ENCODE measurements around the gene TLCD3A. TPM values are rescaled to one million over a fixed set of nuclear protein-coding genes. Genes with fewer than 3 reads are reported as not detected.

Gene TLCD3A
- total RNA-seq, 1 donor from 2014 or later, result 14.5 TPM

DNA sequence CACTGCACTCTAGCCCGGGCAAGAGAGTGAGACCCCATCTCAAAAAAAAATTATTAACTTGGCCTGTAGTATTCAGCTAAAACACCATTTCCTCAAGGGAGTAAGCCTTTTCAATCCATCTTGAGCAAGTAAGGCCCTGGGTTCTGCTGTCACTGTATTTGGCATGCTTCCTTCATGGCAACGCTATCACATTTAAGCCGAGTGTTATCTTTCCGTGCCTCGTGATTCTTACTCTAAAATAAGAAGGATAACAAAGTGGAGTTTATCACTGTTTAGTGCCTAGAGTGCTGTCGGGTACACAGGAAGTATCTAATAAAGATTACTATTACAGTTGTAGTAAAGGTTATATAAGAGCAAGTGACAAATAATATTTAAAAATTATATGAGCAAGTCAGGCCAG is 26.5 kb upstream of the TLCD3A start:
- no peak for DNase-seq (ENCODE audit: low read depth in 2 of 2)

GRCh38 chr17:708132-708531 is 24.3 kb upstream of the TLCD3A start:
- no peak for DNase-seq (ENCODE audit: low read depth in 2 of 2)

- DNase-seq (ENCODE audit: low read depth in 2 of 2), result no peak
Observed at GRCh38 chr17:718075-718474, 14.3 kb upstream of the TLCD3A start.

DNA sequence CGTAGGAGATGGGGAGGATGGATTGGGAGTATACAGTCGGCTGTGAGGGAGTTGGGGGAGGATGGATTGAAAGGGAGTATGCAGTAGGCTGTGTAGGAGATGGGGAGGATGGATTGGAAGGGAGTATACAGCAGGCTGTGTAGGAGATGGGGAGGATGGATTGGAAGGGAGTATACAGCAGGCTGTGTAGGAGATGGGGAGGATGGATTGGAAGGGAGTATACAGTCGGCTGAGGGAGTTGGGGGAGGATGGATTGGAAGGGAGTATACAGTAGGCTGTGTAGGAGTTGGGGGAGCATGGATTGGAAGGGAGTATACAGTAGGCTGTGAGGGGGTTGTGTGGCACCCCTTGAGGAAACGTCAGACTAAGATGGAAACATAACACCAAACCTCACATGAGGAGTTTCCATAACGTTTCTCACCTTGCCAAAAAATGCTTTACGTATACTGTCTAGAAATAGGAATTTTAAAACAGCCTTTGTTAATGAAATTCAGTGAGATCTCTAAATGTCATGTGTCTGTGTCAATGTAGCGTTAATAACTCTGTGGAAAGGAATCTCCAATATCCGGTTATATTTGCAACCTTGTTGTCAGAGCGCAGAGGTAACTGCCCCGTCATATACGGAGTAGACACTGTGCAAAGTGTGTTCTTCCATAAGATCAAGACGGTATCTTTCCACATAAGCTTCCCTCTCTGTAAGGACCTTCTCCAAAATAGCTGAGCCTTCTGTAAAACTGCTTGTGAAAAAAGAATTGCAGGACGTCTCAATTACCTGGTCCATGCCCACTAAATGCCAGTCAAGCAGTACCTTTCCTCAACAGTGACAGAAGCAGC is 11.5 kb upstream of the TLCD3A start:
- DNase-seq (ENCODE audit: low read depth in 2 of 2), result no peak

DNA sequence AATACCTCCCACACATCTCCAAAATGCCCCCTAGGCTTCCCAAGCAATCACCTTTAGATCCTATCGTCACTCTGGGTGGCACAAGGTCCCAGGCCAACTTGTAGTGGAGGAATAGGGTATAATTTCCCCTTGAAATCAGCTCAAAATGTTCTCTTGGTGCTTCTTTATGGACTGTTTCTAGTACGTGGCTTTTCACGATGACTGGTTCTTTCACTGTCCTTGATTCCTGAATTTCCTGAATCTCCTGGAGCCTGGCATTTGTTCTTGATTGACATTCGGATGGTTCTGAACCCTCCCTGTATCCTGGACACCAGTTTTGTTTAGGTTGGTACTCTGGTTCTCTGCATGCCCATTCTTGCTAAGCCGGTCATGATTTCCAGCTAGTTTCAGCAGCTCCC is 10.9 kb upstream of the TLCD3A start:
- no peak for DNase-seq (ENCODE audit: low read depth in 2 of 2)

DNA sequence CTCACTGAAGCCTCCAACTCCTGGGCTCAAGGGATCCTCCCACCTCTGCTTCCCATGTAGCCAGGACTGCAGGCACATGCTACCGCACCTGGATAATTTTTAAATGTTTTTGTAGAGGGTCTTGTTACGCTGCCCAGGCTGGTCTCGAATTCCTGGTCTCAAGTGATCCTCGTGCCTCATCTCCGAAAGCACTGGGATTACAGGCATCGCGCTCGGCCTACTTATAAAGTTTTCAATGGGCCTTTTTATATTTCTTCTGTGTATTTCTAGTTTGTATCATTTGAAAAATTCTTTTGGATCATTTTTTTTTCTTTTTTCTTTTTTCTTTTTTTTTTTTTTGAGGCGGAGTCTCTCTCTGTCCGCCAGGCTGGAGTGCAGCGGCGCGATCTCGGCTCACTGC is 7.3 kb upstream of the TLCD3A start:
- DNase-seq (ENCODE audit: low read depth in 2 of 2), result no peak

GRCh38 chr17:725746-726145 is 6.7 kb upstream of the TLCD3A start:
- DNase-seq (ENCODE audit: low read depth in 2 of 2), result no peak

DNA sequence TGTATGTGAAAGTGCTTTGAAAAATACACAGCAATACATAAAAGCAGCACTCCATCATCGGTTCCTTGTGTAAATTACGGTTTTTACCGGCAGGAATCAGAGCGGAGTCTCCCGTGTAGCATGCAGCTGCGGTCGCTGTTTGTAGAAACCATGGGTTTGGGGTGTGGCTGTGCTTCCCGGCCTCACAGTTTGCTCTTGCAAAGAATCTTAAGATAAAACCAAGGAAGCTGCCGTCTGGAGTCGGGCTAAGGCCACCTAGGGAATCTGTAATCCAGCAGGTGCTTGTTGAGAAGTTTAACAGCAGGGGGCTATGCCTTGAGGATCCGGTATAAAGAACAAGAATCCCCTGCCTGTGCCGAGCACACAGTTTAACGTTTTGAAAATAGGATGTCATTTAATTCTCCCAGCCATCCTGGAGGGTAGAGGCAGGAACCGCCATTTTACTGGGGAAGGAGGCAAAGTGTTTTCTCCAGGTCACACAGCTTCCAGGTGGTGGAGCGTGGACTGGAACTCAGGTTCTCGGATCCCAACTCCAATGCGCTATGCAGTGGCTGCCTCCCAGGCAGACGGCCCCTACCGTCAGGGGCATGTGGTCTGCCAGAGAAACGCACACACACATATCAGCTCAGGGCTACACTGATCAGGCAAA is 6.0 kb upstream of the TLCD3A start:
- no peak for DNase-seq (ENCODE audit: low read depth in 2 of 2)

DNA sequence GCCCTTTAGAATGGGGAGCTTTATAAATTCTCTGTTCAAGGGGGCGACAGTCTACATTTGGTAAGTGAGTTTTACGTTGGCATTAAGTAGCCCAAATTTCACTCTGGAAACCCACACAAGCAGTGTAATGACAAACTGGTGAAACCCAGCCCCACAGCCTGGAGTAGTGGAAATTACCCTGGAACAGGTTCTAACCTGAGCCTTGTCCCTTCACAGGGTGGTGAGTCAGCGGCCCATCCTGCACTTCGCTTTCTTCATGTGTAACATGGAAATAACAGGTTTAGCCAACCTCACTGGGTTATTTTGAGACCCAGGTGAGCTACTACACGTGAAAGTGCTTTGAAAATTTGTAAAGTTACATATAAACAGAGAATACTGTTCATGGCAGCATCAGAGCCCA is 3.5 kb upstream of the TLCD3A start:
- DNase-seq (ENCODE audit: low read depth in 2 of 2), result no peak

GRCh38 chr17:731644-732066 is 741 bp upstream of the TLCD3A start:
- no peak for DNase-seq (ENCODE audit: low read depth in 2 of 2)

GRCh38 chr17:732902-733720 is 715 bp downstream of the TLCD3A start:
- DNase-seq (ENCODE audit: low read depth in 2 of 2), result peak; percentile 44 to 50

GRCh38 chr17:733743-734142 is 1.3 kb downstream of the TLCD3A start:
- no peak for DNase-seq (ENCODE audit: low read depth in 2 of 2)

DNA sequence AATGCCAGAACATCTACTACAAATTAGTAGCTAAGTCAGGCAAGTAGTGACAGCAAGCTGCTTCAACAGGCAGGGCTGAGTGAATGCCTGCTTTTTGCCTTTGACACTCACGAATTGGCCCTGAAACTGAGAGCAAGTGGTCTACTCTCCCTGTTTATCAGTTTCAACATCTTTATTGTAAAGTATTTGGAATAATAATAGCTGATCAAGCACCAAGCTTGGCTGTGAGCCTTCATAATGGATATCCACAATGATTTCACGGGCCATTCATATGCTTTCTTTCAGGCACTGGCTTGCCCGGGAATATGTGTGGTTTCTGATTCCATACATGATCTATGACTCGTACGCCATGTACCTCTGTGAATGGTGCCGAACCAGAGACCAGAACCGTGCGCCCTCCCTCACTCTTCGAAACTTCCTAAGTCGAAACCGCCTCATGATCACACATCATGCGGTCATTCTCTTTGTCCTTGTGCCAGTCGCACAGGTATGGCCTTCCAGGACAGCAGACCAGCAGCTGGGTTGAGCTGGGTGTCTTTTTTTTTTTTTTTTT is 5.2 kb downstream of the TLCD3A start:
- no peak for DNase-seq (ENCODE audit: low read depth in 2 of 2)

- DNase-seq (ENCODE audit: low read depth in 2 of 2), result no peak
Observed at GRCh38 chr17:740240-741017, 8.0 kb downstream of the TLCD3A start.

DNA sequence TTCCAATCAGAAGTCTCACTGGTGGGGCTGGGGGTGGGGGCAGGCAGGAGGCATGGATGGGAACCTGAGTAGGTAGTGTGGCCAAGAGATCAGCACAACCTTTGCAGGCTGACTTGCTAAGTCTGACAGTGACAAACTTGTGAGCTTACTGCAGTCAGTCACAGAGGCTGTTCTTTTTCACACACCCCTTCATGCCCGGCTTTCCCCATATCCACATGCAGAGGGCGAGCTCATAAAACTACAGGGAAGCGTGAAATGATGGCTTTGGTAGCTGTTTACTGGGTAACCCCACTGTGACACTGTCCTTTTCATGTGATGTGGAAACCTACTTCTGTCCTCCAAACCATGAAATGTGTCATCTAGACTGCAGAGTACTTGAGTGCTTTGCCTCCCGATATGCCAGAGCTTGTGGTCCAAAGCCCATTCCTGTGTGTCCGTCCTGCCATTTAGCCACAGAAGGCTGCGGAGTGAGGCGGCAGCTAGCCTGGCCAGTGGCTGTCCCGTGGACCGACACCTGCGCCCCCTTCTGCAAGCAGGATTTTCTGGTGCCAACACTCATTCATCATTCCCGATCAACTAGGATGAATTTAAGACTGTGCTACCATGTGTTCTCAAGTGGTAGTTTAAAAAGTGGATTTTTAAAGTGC is 9.9 kb downstream of the TLCD3A start:
- DNase-seq (ENCODE audit: low read depth in 2 of 2), result no peak

DNA sequence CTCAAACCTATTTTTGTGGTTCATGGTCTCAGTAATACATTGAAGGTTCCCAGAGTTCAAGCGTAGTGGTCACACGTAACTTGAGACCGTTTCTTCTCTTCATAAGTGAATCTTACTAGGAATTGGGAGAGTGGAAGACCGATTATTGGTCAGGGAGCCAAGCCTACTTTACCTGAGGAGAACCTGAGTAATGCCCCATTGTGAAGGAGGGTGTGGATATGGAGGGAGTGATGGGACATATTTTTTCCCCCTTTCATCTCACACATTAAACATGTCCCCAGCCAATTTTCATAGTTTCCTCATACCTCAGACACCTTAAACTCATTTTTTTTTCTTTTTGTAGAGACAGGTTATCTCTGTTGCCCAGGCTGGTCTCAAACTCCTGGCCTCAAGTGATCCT is 10.7 kb downstream of the TLCD3A start:
- DNase-seq (ENCODE audit: low read depth in 2 of 2), result no peak

DNA sequence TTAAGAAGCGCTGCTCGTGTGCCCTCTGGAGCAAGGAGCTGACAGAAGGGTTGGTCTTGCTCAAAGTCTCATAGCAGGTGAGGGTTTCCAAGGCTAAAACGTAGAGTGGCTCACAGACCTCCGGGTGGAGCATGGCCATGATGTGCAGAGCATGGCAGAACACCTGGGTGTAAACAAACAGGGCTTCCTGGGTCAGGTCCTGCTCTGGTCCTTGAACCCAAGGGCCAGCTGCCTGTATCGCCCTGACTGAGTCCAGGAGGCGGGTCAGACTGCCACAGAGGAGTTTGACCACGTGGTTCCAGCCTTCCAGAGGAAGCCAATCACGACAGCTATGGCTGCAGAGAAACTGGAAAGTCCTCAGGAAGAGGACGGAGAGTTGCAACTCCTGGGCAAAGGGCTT is 12.5 kb downstream of the TLCD3A start:
- DNase-seq (ENCODE audit: low read depth in 2 of 2), result no peak

DNA sequence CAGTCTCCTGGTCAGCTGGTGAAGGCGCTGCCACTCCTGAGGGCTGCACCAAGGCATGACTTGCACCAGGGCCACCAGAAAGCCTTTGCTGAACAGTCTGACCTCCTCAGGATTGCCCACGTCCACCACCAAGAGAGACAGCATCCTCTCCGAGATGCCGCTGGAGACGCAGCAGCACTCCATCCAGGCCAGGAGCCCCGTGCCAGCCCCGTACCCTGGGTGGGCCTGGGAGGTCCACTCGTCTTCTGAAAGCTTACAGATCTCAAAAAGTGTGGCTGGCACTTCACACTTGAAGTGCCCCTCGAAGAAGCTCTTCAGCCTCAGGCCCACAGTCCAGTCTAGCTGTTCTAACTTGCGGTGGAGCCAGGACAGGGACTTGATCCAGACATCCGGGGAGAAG is 13.0 kb downstream of the TLCD3A start:
- DNase-seq (ENCODE audit: low read depth in 2 of 2), result no peak

DNA sequence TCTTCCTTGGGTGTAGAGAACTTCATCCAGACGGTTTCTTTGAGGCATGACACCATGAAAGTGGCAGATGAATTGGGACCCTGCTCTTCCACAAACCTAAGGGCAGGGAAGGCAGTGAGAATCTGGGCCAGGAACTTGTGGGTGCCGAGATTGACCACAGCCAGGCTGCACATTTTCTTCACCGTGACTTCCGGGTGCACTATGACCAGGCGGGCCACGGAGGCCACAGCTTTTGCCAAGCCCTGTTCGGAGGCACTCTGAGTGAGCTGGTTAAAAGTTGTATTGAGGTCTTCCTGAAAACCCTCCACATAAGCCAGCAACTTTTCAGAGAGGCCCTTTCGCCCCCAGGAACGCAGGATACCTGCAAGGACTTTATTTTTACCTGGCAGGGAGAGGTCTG is 13.8 kb downstream of the TLCD3A start:
- no peak for DNase-seq (ENCODE audit: low read depth in 2 of 2)

GRCh38 chr17:746783-747629 is 14.6 kb downstream of the TLCD3A start:
- DNase-seq (ENCODE audit: low read depth in 2 of 2), result no peak
